Prostate gland (tissue), 2 donors: ENCODE data around the gene PLA2G2C. TPM values are rescaled to one million over a fixed set of nuclear protein-coding genes. Genes with fewer than 3 reads are reported as not detected.

Source experiments
- DNase-seq: peaks from one replicate; pipeline ENCODE4 v3.0.0-alpha.2; 2019; ENCODE audit warnings: low spot score
- H3K27ac ChIP-seq, 2 donors: fragments of 200-600 bp; sonication (generic); 2 replicates each; pipeline ENCODE4 v1.5.1; 2017 to 2019
- H3K27me3 ChIP-seq: fragments of 200-600 bp; sonication (generic); replicated peaks from 2 replicates; pipeline ENCODE4 v1.5.1; 2019; ENCODE audit not compliant: insufficient read depth
- H3K36me3 ChIP-seq, 2 donors: fragments of 200-600 bp; sonication (generic); 1 replicate in 1 of 2; 2 replicates in 1 of 2; pipeline versions ENCODE4 v1.5.1 to v1.8.1; 2017 to 2019
- H3K4me1 ChIP-seq: fragments of 200-600 bp; sonication (generic); replicated peaks from 2 replicates; pipeline ENCODE4 v1.5.1; 2019
- H3K4me3 ChIP-seq, 2 donors: fragments of 200-600 bp; sonication (generic); 2 replicates each; pipeline ENCODE4 v1.5.1; 2017 to 2019
- H3K9me3 ChIP-seq: fragments of 200-600 bp; sonication (generic); 2 replicates; pipeline ENCODE4 v1.5.1; 2017
- POLR2A ChIP-seq: fragments of 450-650 bp; IDR thresholded peaks from one replicate; pipeline ENCODE4 v1.6.1; 2016; ENCODE audit warnings: antibody characterized with exemption, mild to moderate bottlenecking
- POLR2AphosphoS5 ChIP-seq: sonication (generic); formaldehyde crosslinking; IDR thresholded peaks from one replicate; pipeline ENCODE4 v1.6.1; 2017; ENCODE audit warnings: antibody characterized with exemption
- WGBS: methylation state at CpG from one replicate; pipeline ENCODE4 v1.1.5; 2018; 5-methylcytosine and 5-hydroxymethylcytosine counted together
- intact Hi-C: fragments of 100-400 bp; cut with DNase I; formaldehyde crosslinking; loops from one replicate; pipeline ENCODE4 v1.14.2; 2022
- total RNA-seq, 2 donors: library from RNA; depleted of rRNA; stranded (reverse); fragments of >200 nt; gene quantifications; one replicate each; pipeline ENCODE4 v1.1.0, GENCODE V29; 2016
- TF ChIP-seq, protein P1 (sequence below), 4 experiments: fragments of 200-600 bp in 2 of 4; fragments of 450-650 bp in 2 of 4; sonication (generic) in 2 of 4; IDR thresholded peaks; 1 replicate in 3 of 4; 2 replicates in 1 of 4; pipeline ENCODE4 v1.5.1; 2016 to 2019; ENCODE audit warnings: antibody characterized with exemption in 4 of 4, mild to moderate bottlenecking in 2 of 4, moderate library complexity in 2 of 4

Gene PLA2G2C
- total RNA-seq, 2 donors from 2014 or later = 0.23 TPM; not detected in 1

DNA sequence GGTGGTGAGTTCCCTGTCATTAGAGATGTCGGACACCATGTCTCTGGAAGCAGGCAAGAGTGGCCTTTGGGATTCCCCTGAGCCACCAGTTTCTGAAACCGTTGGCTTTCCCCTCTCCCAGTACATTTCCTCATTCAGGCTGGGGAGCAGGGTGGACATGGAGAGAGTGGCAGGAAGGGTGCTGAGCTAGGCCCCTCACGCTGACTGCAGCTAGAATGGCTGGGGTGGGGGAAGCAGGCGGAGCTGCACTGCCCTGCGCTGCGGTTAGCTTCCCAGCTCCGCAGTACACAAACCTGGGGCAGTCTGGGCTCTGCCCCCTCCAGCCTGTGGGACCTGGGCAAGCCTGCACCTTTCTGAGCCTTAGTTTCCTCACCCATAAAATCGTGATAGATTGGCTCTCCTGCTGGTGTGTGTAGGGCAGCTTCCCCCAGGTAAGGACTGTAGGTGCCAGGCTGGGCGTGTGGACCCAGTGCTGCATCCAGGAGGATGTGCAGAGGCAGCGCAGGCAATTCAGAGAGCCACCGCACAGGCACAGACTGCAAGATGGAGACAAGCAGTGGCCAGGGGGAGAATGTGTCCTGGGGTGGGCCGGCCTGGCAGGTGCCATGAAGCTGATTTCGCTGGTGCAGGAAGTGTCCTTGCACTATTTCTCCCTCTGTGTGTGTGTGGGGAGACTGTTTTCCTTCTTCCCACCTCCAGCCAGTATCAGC is 44.2 kb downstream of the PLA2G2C start:
- no peaks in the 10 kb centered on the region for H3K27me3 ChIP-seq

GRCh38 chr1:20141466-20141865 is 44.9 kb downstream of the PLA2G2C start:
- TF ChIP-seq, protein P1, sequence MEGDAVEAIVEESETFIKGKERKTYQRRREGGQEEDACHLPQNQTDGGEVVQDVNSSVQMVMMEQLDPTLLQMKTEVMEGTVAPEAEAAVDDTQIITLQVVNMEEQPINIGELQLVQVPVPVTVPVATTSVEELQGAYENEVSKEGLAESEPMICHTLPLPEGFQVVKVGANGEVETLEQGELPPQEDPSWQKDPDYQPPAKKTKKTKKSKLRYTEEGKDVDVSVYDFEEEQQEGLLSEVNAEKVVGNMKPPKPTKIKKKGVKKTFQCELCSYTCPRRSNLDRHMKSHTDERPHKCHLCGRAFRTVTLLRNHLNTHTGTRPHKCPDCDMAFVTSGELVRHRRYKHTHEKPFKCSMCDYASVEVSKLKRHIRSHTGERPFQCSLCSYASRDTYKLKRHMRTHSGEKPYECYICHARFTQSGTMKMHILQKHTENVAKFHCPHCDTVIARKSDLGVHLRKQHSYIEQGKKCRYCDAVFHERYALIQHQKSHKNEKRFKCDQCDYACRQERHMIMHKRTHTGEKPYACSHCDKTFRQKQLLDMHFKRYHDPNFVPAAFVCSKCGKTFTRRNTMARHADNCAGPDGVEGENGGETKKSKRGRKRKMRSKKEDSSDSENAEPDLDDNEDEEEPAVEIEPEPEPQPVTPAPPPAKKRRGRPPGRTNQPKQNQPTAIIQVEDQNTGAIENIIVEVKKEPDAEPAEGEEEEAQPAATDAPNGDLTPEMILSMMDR (IDR thresholded peaks at IDR 0.05) = no peak
- TF ChIP-seq POLR2A (no peak), POLR2AphosphoS5 (no peak)
- Histone ChIP-seq H3K4me1 (peaks cover 6% of the 10 kb centered on the region), H3K9me3 (no peaks in the 10 kb centered on the region), H3K36me3 (no peaks in the 10 kb centered on the region), H3K4me3 (no peak overlapping the region), H3K27me3 (no peaks in the 10 kb centered on the region), H3K27ac (no peak overlapping the region)
- DNase-seq = no peak
- 92% methylated on average over 7 of the region's 7 CpGs for WGBS
- intact Hi-C loops = no loop called here

More for the DNA sequence above, 44.2 kb downstream of the PLA2G2C start:
- intact Hi-C loops = no loop called here
- Histone ChIP-seq H3K27ac (no peak overlapping the region), H3K4me3 (no peak overlapping the region), H3K36me3 (no peaks in the 10 kb centered on the region), H3K4me1 (peaks cover 6% of the 10 kb centered on the region), H3K9me3 (no peaks in the 10 kb centered on the region)
- TF ChIP-seq, protein P1 (IDR thresholded peaks at IDR 0.05) = no peak
- no peak for TF ChIP-seq POLR2A
- no peak for TF ChIP-seq POLR2AphosphoS5
- DNase-seq = no peak
- WGBS = 84% methylated on average over 13 of the region's 13 CpGs

DNA sequence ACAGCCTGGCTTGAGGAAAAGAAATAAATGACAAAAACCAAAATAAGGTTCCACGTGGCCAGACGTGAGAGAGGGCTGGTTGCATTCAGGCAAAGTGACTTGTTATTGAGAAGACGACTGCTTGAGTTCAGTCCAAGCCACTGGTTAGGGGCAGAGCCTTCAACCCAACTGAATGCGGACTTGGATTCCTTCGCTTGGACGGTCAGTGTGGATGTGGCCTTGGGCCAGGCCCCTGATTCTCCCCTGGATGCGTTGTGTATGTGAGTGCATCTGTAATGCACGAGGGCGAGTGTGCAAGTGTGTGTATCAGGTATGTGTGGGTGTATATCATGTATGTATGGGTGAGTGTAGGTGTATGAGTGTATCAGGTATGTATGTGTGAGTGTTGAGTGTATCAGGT is 45.3 kb downstream of the PLA2G2C start:
- H3K27ac ChIP-seq = no peak overlapping the region
- H3K4me3 ChIP-seq = no peak overlapping the region
- TF ChIP-seq, protein P1 (IDR thresholded peaks at IDR 0.05) = no peak
- no peak for TF ChIP-seq POLR2A
- TF ChIP-seq POLR2AphosphoS5 = no peak
- no peak for DNase-seq
- peaks cover 6% of the 10 kb centered on the region for H3K4me1 ChIP-seq
- intact Hi-C loops = no loop called here
- no peaks in the 10 kb centered on the region for H3K36me3 ChIP-seq
- 87% methylated on average over 9 of the region's 9 CpGs for WGBS
- H3K9me3 ChIP-seq = no peaks in the 10 kb centered on the region
- no peaks in the 10 kb centered on the region for H3K27me3 ChIP-seq

DNA sequence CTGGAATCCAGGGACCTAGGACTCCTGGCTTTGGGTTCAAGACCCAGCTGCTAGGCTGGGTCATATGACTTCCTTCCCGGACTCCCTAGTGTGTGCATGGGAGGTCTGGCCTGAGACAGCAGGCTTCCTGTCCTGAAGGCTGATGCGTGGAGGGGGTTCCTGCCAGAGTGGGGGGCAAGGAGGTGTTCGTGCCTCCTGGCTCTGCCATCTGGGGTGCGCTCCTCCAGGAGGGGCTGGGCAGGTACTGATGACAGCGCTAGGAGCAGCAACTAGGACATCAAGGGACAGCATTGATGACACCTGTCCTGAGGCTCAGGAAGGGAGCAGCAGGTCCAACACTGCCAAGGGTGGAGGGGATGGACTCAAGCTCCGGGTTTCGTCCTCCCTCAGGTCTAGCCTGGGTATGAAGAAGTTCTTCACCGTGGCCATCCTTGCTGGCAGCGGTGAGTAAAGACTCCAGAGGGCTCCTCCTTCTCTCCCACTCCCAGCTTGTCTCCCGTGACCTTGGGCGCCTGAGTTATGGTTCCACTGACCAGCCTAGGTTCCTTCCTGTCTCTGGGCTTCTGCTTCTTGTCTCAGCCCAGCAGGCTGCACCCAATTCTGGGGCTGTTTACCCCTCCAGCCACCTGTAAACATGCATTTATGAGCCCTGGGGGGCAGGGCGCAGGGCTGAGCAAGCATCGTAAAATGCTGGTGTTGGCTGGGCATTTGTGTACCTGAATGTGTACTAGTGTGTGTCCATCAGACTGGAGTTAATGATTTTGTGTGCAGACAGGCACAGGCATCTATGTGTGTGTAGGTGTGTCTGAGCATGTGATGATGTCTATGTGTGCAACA is 46.3 kb downstream of the PLA2G2C start:
- H3K9me3 ChIP-seq = no peaks in the 10 kb centered on the region
- no peak overlapping the region for H3K27ac ChIP-seq
- DNase-seq = peak; percentile 46
- H3K4me1 ChIP-seq = peaks cover 6% of the 10 kb centered on the region
- H3K4me3 ChIP-seq = no peak overlapping the region
- H3K27me3 ChIP-seq = no peaks in the 10 kb centered on the region
- TF ChIP-seq POLR2A (no peak), POLR2AphosphoS5 (peak; percentile 74)
- TF ChIP-seq, protein P1 (IDR thresholded peaks at IDR 0.05) = no peak
- no peaks in the 10 kb centered on the region for H3K36me3 ChIP-seq
- 78% methylated on average over 13 of the region's 13 CpGs for WGBS
- intact Hi-C loops = no loop called here
